Testis (tissue), 3 donors: ENCODE measurements around the gene PTAFR. TPM values are rescaled to one million over a fixed set of nuclear protein-coding genes. Genes with fewer than 3 reads are reported as not detected.

Source experiments
- DNase-seq: peaks from one replicate; pipeline ENCODE4 v3.0.0-alpha.2; 2019
- H3K27ac ChIP-seq, 2 donors: fragments of 200-600 bp; sonication (generic); one replicate each; pipeline ENCODE4 v1.5.1; 2019
- H3K27me3 ChIP-seq: fragments of 200-600 bp; sonication (generic); one replicate; pipeline ENCODE4 v1.5.1; 2019
- H3K36me3 ChIP-seq: fragments of 200-600 bp; sonication (generic); one replicate; pipeline ENCODE4 v1.5.1; 2017; ENCODE audit warnings: low read depth; ENCODE audit errors: missing control alignments
- H3K4me1 ChIP-seq: fragments of 200-600 bp; sonication (generic); one replicate; pipeline ENCODE4 v1.5.1; 2019
- H3K4me3 ChIP-seq, 2 donors: fragments of 200-600 bp; sonication (generic); one replicate each; pipeline ENCODE4 v1.5.1; 2017 to 2019
- H3K9me3 ChIP-seq: fragments of 200-600 bp; sonication (generic); one replicate; pipeline ENCODE4 v1.5.1; 2017
- CTCF ChIP-seq, 3 experiments: fragments of 450-650 bp in 2 of 3; fragments of 200-600 bp in 1 of 3; sonication (generic) in 1 of 3; IDR thresholded peaks; one replicate each; pipeline ENCODE4 v1.5.1; 2016 to 2019; ENCODE audit warnings: antibody characterized with exemption in 3 of 3, mild to moderate bottlenecking in 2 of 3, moderate library complexity in 1 of 3
- POLR2A ChIP-seq: fragments of 450-650 bp; IDR thresholded peaks from one replicate; pipeline ENCODE4 v1.6.1; 2017; ENCODE audit warnings: antibody characterized with exemption, mild to moderate bottlenecking, moderate library complexity
- WGBS, 2 donors: methylation state at CpG; one replicate each; pipeline ENCODE4 v1.1.5; 2018; 5-methylcytosine and 5-hydroxymethylcytosine counted together
- intact Hi-C: fragments of 100-400 bp; cut with DNase I; formaldehyde crosslinking; loops from one replicate; pipeline ENCODE4 v1.15.1; 2023; ENCODE audit warnings: low total_unique reads
- polyA plus RNA-seq: library from polyadenylated mRNA; stranded (reverse); fragments of 350-450 nt; fragmentation: Illumina TruSeq; extraction: RNeasy Lipid Tissue Mini Kit (QIAGEN cat#74804); gene quantifications from one replicate; pipeline ENCODE4 v1.2.3, GENCODE V29; 2014; ENCODE audit warnings: low read depth, low replicate concordance; ENCODE audit not compliant: insufficient read depth
- total RNA-seq, 2 donors: library from RNA; depleted of rRNA; stranded (reverse); fragments of >200 nt; gene quantifications; one replicate each; pipeline ENCODE4 v1.2.3, GENCODE V29; 2016

The PTAFR gene
- total and polyA plus RNA-seq, 3 donors from 2014 or later = 0.94 to 4.9 (median 1.7) TPM

- intact Hi-C loops = no loop called here
- Histone ChIP-seq H3K4me3 (no peak overlapping the region), H3K27ac (no peak overlapping the region), H3K4me1 (peaks cover 2% of the 10 kb centered on the region), H3K9me3 (no peaks in the 10 kb centered on the region), H3K36me3 (no peaks in the 10 kb centered on the region), H3K27me3 (no peaks in the 10 kb centered on the region)
- no peak for DNase-seq
- 90 to 93% methylated on average over 3 of the region's 3 CpGs for WGBS, 2 donors
- no peak for TF ChIP-seq POLR2A
- no peak for TF ChIP-seq CTCF (IDR thresholded peaks at IDR 0.05)
These were observed 14.7 kb downstream of the PTAFR start for GRCh38 chr1:28161751-28162150.

DNA sequence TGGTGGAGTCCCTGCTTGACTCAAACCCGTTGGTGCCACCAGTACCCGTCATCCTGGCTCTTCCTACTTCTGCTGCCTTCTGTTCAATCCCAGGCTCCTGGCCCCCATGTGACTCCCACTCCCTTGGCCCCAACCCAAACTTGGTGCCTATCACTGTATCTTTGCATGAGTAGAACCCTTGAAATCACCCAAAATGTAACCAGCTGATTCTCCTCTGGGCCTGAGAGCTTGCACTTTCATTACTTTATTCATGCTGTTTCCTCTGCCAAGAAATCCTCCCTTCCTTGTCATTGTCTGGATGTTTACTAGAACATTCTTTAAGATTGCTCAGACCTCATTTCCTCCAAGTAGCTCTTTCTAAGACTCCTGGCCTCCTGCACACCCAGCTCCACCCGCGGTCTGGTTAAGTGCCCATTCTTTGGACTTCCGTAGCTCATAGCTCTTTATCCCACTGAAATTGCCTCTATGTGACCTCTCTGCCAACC, 15.7 kb downstream of the PTAFR start:
- no peaks in the 10 kb centered on the region for H3K36me3 ChIP-seq
- 63 to 76% methylated on average over 5 of the region's 5 CpGs for WGBS, 2 donors
- DNase-seq = peak; percentile 34
- no peak overlapping the region for H3K4me3 ChIP-seq
- no peaks in the 10 kb centered on the region for H3K9me3 ChIP-seq
- no peak for TF ChIP-seq POLR2A
- peak overlapping the region in 1 of 2 donors; percentile 29 for H3K27ac ChIP-seq
- peaks cover 2% of the 10 kb centered on the region for H3K4me1 ChIP-seq
- intact Hi-C loops = no loop called here
- no peaks in the 10 kb centered on the region for H3K27me3 ChIP-seq

DNA sequence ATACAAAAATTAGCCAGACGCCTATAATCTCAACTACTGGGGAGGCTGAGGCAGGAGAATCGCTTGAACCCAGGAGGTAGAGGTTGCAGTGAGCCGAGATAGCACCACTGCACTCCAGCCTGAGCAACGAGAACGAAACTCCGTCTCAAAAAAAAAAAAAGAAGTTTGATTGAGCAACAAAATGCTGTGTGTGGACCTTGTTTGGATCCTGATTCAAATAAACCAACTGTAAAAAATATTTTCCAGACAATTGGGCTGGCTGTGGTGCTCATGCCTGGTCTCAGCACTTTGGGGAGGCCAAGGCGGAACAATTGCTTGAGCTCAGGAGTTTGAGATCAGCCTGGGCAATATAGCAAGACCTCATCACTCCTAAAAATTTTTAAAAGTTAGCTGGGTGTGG, 16.8 kb downstream of the PTAFR start:
- Histone ChIP-seq H3K4me3 (no peak overlapping the region), H3K36me3 (no peaks in the 10 kb centered on the region), H3K4me1 (peaks cover 2% of the 10 kb centered on the region), H3K27ac (no peak overlapping the region), H3K9me3 (no peaks in the 10 kb centered on the region), H3K27me3 (no peaks in the 10 kb centered on the region)
- WGBS, 2 donors = 89 to 91% methylated on average over 7 of the region's 7 CpGs
- no peak for DNase-seq
- intact Hi-C loops = no loop called here
- TF ChIP-seq POLR2A (no peak), CTCF (IDR thresholded peaks at IDR 0.05) (no peak)

GRCh38 chr1:28159243-28159642, 17.2 kb downstream of the PTAFR start:
- H3K36me3 ChIP-seq = no peaks in the 10 kb centered on the region
- peaks cover 2% of the 10 kb centered on the region for H3K4me1 ChIP-seq
- WGBS, 2 donors = 88 to 89% methylated on average over 4 of the region's 4 CpGs
- intact Hi-C loops = no loop called here
- DNase-seq = no peak
- no peak overlapping the region for H3K27ac ChIP-seq
- H3K4me3 ChIP-seq = no peak overlapping the region
- no peaks in the 10 kb centered on the region for H3K9me3 ChIP-seq
- no peak for TF ChIP-seq POLR2A
- TF ChIP-seq CTCF (IDR thresholded peaks at IDR 0.05) = no peak
- H3K27me3 ChIP-seq = no peaks in the 10 kb centered on the region

DNA sequence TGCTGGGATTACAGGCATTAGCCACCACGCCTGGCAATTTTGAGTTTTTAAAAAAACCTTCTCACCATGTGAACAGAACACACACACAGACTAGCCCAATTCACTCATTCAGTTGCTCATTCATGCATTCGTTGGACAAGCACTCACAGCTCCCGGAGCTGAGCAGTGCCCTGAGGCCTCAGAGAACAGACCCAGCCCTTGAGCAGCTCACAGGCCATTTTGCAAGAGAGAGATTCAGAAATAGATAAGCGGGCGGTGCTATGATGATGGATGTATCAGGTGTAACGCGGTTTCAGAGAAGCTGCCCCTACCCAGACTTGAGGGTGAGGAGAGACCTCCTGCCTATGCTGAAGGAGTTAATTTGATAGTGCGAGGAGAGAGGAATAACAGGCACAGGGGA, 18.6 kb downstream of the PTAFR start:
- no peaks in the 10 kb centered on the region for H3K27me3 ChIP-seq
- H3K27ac ChIP-seq = no peak overlapping the region
- peaks cover 2% of the 10 kb centered on the region for H3K4me1 ChIP-seq
- TF ChIP-seq POLR2A (no peak), CTCF (IDR thresholded peaks at IDR 0.05) (no peak)
- no peak overlapping the region for H3K4me3 ChIP-seq
- 93 to 95% methylated on average over 8 of the region's 8 CpGs for WGBS, 2 donors
- intact Hi-C loops = no loop called here
- H3K36me3 ChIP-seq = no peaks in the 10 kb centered on the region
- H3K9me3 ChIP-seq = no peaks in the 10 kb centered on the region
- no peak for DNase-seq
